Stimulated activated CD8-positive, alpha-beta memory T cell treated with anti-CD3 and anti-CD28 coated beads, Interleukin-7, amount 100 ng/mL, for 24 hours (primary cell): ENCODE data around the gene PRRG4.
"Not testable (repeated sequence)": the region's sequence is repeated elsewhere in the genome, so short reads cannot be mapped to it uniquely, and the experiment has no call there.

Source experiments
- DNase-seq: peaks from one replicate; pipeline ENCODE4 v3.0.0-alpha.2; 2020; ENCODE audit warnings: low read depth

The PRRG4 gene

DNA sequence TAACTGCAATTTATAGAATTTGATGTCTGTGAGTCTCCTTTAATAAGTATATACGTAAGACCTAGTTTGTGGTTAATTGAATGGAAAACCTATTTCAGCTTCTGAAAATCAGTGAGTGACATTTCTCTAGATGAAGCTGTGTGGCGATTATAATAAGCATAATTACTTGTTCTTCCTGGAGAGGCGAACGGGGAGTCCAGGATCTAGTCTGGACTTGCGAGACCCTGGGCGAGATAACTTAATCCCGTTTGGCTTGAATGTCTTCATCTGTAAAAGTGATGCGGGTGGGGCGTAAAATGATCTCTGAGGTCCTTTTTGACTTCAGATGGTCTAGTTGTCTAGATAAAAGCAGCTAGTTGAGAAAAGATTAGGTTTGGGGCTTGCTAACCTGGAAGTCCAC lies 1.1 kb downstream of the PRRG4 start:
- no peak for DNase-seq

GRCh38 chr11:32831221-32831620 lies 1.5 kb downstream of the PRRG4 start:
- no peak for DNase-seq

- DNase-seq: no peak
Measured at GRCh38 chr11:32833921-32834320, 4.2 kb downstream of the PRRG4 start.

GRCh38 chr11:32836946-32837345 lies 7.2 kb downstream of the PRRG4 start:
- no peak for DNase-seq

- DNase-seq: no peak
Measured at GRCh38 chr11:32838505-32839274, 9.0 kb downstream of the PRRG4 start.

- DNase-seq: no peak
Measured at GRCh38 chr11:32839308-32839707, 9.6 kb downstream of the PRRG4 start.

DNA sequence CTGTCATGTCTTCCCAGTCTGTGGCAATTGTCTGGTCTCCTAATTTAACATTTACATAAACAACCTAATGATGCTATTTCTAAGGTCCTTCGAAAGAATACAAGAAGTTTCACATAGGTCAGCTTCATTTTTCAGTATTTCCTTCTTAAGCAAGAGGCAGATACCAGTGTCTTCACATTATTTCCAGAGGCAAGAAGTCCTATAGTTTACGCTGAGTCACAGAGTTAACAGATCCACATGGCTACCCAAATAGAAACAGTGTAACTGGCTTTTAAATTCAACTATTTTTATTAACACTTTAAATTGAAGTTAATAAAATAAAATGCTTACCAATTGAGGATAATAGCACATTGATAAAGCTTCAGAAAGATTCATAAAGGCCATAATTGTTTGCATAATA lies 10.9 kb downstream of the PRRG4 start:
- no peak for DNase-seq

GRCh38 chr11:32843544-32843943 lies 13.8 kb downstream of the PRRG4 start:
- no peak for DNase-seq

DNA sequence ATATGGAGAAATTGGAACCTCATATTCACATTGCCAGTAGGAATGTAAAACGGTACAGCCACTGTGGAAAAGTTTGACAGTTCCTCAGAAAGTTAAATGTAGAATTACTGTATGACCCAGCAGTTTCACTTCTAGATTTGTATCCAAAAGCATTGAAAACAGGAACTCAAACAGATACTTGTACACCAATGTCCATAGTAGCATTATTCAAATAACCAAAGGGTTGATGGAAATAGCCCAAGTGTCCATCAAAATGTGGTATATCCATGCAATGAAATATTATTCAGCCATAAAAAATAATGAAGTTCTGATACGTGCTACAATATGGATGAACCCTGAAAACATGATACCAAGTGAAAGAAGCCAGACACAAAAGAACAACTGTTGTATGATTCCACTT lies 17.8 kb downstream of the PRRG4 start:
- DNase-seq: no peak

- no peak for DNase-seq
Measured at GRCh38 chr11:32849761-32850160, 20.0 kb downstream of the PRRG4 start.

- no peak for DNase-seq
Measured at GRCh38 chr11:32851251-32851650, 21.5 kb downstream of the PRRG4 start.

- DNase-seq: no peak
Measured at GRCh38 chr11:32852207-32852606, 22.5 kb downstream of the PRRG4 start.

DNA sequence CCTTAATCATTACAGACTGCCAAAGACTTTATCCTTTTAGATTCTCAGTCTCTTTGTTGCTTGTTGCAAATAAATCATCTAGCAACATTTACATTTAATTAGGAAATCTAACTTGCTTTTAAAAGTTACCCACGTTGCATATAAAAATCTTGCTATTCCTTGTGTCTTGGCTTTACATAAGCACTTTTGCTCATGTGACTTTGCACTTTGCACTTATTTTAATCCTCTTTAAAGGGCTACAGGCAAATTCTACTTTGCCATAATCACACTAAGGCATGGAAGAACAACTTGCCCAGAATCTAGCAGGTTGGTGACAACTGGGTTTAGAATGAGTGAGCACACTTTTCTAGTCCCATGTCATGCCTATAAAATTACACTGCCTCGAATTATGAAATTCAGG lies 25.9 kb downstream of the PRRG4 start:
- DNase-seq: no peak

GRCh38 chr11:32858731-32859130 lies 29.0 kb downstream of the PRRG4 start:
- no peak for DNase-seq

- DNase-seq: no peak
Measured at GRCh38 chr11:32861850-32862577, 32.3 kb downstream of the PRRG4 start.

- DNase-seq: no peak
Measured at GRCh38 chr11:32864555-32864954, 34.8 kb downstream of the PRRG4 start.

- DNase-seq: not testable (repeated sequence)
Measured at GRCh38 chr11:32868752-32869151, 39.0 kb downstream of the PRRG4 start.

GRCh38 chr11:32870676-32871075 lies 40.9 kb downstream of the PRRG4 start:
- DNase-seq: no peak

- DNase-seq: no peak
Measured at GRCh38 chr11:32874132-32874531, 44.4 kb downstream of the PRRG4 start.

GRCh38 chr11:32881286-32881685 lies 51.6 kb downstream of the PRRG4 start:
- DNase-seq: no peak

GRCh38 chr11:32883421-32883820 lies 53.7 kb downstream of the PRRG4 start:
- no peak for DNase-seq

- DNase-seq: no peak
Measured at GRCh38 chr11:32884023-32884422, 54.3 kb downstream of the PRRG4 start.

- no peak for DNase-seq
Measured at GRCh38 chr11:32884770-32885384, 55.1 kb downstream of the PRRG4 start.
